22Rv1 (cell line): ENCODE results near the gene KRT83.
A peak's percentile ranks its signal among the peaks of the same experiment; 100 is the strongest.
"Not testable (repeated sequence)": the region's sequence is repeated elsewhere in the genome, so short reads cannot be mapped to it uniquely, and the experiment has no call there.

ENCODE experiments used
- H3K27ac ChIP-seq: fragments of 450-650 bp; 2 replicates; pipeline ENCODE4 v1.5.1; 2017
- CTCF ChIP-seq: fragments of 450-650 bp; IDR thresholded peaks from 2 replicates; pipeline ENCODE4 v1.5.1; 2017; ENCODE audit warnings: mild to moderate bottlenecking
- ZFX ChIP-seq: fragments of 450-650 bp; IDR thresholded peaks from 2 replicates; pipeline ENCODE4 v1.6.1; 2017; ENCODE audit warnings: antibody characterized with exemption, borderline replicate concordance

The KRT83 gene

GRCh38 chr12:52308806-52309425 lies 12.3 kb downstream of the KRT83 start:
- no peak for TF ChIP-seq ZFX
- no peak for TF ChIP-seq CTCF
- no peak overlapping the region for H3K27ac ChIP-seq

GRCh38 chr12:52307836-52308805 lies 13.1 kb downstream of the KRT83 start:
- no peak overlapping the region for H3K27ac ChIP-seq
- no peak for TF ChIP-seq ZFX
- peak; percentile 62 for TF ChIP-seq CTCF

GRCh38 chr12:52306731-52307130 lies 14.5 kb downstream of the KRT83 start:
- TF ChIP-seq ZFX (no peak), CTCF (no peak)

GRCh38 chr12:52305921-52306705 lies 15.1 kb downstream of the KRT83 start:
- TF ChIP-seq ZFX (no peak), CTCF (peak; percentile 87)
- H3K27ac ChIP-seq = no peak overlapping the region

More at GRCh38 chr12:52306731-52307130, 14.5 kb downstream of the KRT83 start:
- H3K27ac ChIP-seq = no peak overlapping the region

GRCh38 chr12:52304941-52305411 lies 16.2 kb downstream of the KRT83 start:
- H3K27ac ChIP-seq = not testable (repeated sequence)

GRCh38 chr12:52302242-52302914 lies 18.8 kb downstream of the KRT83 start:
- H3K27ac ChIP-seq = not testable (repeated sequence)

GRCh38 chr12:52301721-52302120 lies 19.5 kb downstream of the KRT83 start:
- not testable (repeated sequence) for H3K27ac ChIP-seq

- H3K27ac ChIP-seq = no peak overlapping the region
- TF ChIP-seq CTCF (no peak), ZFX (no peak)
Measured at GRCh38 chr12:52300796-52301691, 20.2 kb downstream of the KRT83 start.
